Fibroblast of lung (primary cell): ENCODE measurements around the gene PHLDA2. TPM values are rescaled to one million over a fixed set of nuclear protein-coding genes. Genes with fewer than 3 reads are reported as not detected.

Source experiments
- DNase-seq, 2 donors: peaks; one replicate each; pipeline versions ENCODE4 v3.0.0 to v3.0.0-alpha.2; 2010; ENCODE audit warnings: low read depth in 2 of 2
- H2AFZ ChIP-seq: 2 replicates; pipeline ENCODE4 v1.5.1; 2012; ENCODE audit warnings: low read length, control low read depth, inconsistent platforms
- H3K27ac ChIP-seq: 2 replicates; pipeline ENCODE4 v1.5.1; 2011; ENCODE audit warnings: low read length, control low read depth; ENCODE audit not compliant: insufficient read depth
- H3K27me3 ChIP-seq: 2 replicates; pipeline ENCODE4 v1.5.1; 2011; ENCODE audit warnings: mild to moderate bottlenecking, low read length; ENCODE audit not compliant: control insufficient read depth, insufficient read depth
- H3K36me3 ChIP-seq: 2 replicates; pipeline ENCODE4 v1.5.1; 2011; ENCODE audit warnings: low read length; ENCODE audit not compliant: control insufficient read depth, insufficient read depth
- H3K4me1 ChIP-seq: 2 replicates; pipeline ENCODE4 v1.5.1; 2011; ENCODE audit warnings: low read length; ENCODE audit not compliant: control insufficient read depth, insufficient read depth; ENCODE audit errors: extremely low read depth
- H3K4me2 ChIP-seq: 2 replicates; pipeline ENCODE4 v1.5.1; 2011; ENCODE audit warnings: low read length, control low read depth; ENCODE audit not compliant: insufficient read depth; ENCODE audit errors: extremely low read depth
- H3K4me3 ChIP-seq, 4 experiments: fragments of 200-600 bp in 1 of 4; sonication (generic) in 1 of 4; replicated peaks in 1 of 4; 2 replicates each; pipeline ENCODE4 v1.5.1; 2011 to 2016; ENCODE audit warnings: low read length in 4 of 4, low read depth in 3 of 4, mild to moderate bottlenecking in 3 of 4, control low read depth in 2 of 4, inconsistent platforms in 1 of 4, mixed read lengths in 1 of 4; ENCODE audit not compliant: insufficient read depth in 1 of 4; ENCODE audit errors: control extremely low read depth in 1 of 4
- H3K79me2 ChIP-seq: 2 replicates; pipeline ENCODE4 v1.5.1; 2012; ENCODE audit warnings: mild to moderate bottlenecking, low read length, inconsistent platforms; ENCODE audit not compliant: control insufficient read depth, insufficient read depth
- H3K9ac ChIP-seq: 2 replicates; pipeline ENCODE4 v1.5.1; 2011; ENCODE audit warnings: mild to moderate bottlenecking, low read length, control low read depth; ENCODE audit not compliant: insufficient read depth
- H3K9me3 ChIP-seq: 2 replicates; pipeline ENCODE4 v1.5.1; 2012; ENCODE audit warnings: low read depth, low read length; ENCODE audit not compliant: control insufficient read depth, insufficient read depth
- H4K20me1 ChIP-seq: 2 replicates; pipeline ENCODE4 v1.5.1; 2011; ENCODE audit warnings: low read length; ENCODE audit not compliant: control insufficient read depth, insufficient read depth; ENCODE audit errors: extremely low read depth
- CTCF ChIP-seq, 2 donors: IDR thresholded peaks in 1 of 2; conservative IDR thresholded peaks in 1 of 2; 1 replicate in 1 of 2; 2 replicates in 1 of 2; pipeline ENCODE4 v1.5.1; 2011 to 2012; ENCODE audit warnings: low read length in 2 of 2, control low read depth in 1 of 2, inconsistent platforms in 1 of 2, low read depth in 1 of 2, mild to moderate bottlenecking in 1 of 2
- EZH2 ChIP-seq: IDR thresholded peaks from 2 replicates; pipeline ENCODE4 v1.5.1; 2012; ENCODE audit warnings: low read length, control low read depth, mild to moderate bottlenecking; ENCODE audit errors: missing control alignments
- polyA plus RNA-seq, 2 donors: library from polyadenylated mRNA; depleted of rRNA in 1 of 2; stranded (reverse) in 1 of 2; unstranded in 1 of 2; fragments of >200 nt; gene quantifications; 2 replicates each; pipeline ENCODE4 v1.2.1, GENCODE V29; 2011 to 2012; ENCODE audit warnings: missing spikeins in 1 of 2
- total RNA-seq: library from RNA; depleted of rRNA; stranded (reverse); fragments of >200 nt; gene quantifications from 2 replicates; pipeline ENCODE4 v1.2.1, GENCODE V29; 2014

The PHLDA2 gene
- total and polyA plus RNA-seq, 2 donors (not counting 1 experiment from before 2014, with no cell fraction given), result 6.8 to 16.2 TPM

GRCh38 chr11:2955906-2956476 is 26.8 kb upstream of the PHLDA2 start:
- no peak for DNase-seq
- peaks cover 7% of the 10 kb centered on the region for H3K79me2 ChIP-seq
- H3K36me3 ChIP-seq, result peaks cover 10% of the 10 kb centered on the region
- no peaks in the 10 kb centered on the region for H4K20me1 ChIP-seq
- no peak overlapping the region for H3K4me2 ChIP-seq
- TF ChIP-seq EZH2 (no peak), CTCF (conservative IDR thresholded peaks at IDR 0.05 in 1 of 2, IDR thresholded peaks at IDR 0.05 in 1 of 2; ENCODE audit: low read depth in 1 of 2, low read length in 2 of 2) (no peak)
- no peak overlapping the region for H3K9ac ChIP-seq
- H3K4me1 ChIP-seq, result peaks cover 12% of the 10 kb centered on the region
- H2AFZ ChIP-seq, result no peak overlapping the region
- no peaks in the 10 kb centered on the region for H3K27me3 ChIP-seq
- H3K9me3 ChIP-seq, result no peaks in the 10 kb centered on the region
- H3K27ac ChIP-seq, result no peak overlapping the region
- no peak overlapping the region for H3K4me3 ChIP-seq

DNA sequence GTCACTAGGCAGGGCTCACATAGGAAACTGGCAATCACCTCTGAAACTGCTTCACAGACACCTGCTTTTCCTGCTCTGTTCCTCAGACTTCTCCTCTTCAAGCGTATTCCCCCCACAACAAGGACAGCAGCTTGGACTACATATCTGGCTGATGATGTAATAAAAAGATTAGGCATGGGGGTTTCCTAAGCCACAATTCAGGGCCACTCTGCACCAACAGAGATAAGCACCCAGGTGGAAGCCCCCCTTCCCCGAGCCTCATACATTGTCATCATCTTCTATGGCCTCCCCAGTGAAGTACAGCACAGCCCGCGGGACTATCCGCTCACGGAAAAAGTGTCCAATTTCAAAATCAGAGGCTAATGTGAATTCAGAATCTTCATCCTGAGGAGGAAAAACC is 25.0 kb upstream of the PHLDA2 start:
- no peak overlapping the region for H3K9ac ChIP-seq
- peak in 1 of 2 donors; percentile 45 for DNase-seq
- H3K4me3 ChIP-seq, result no peak overlapping the region
- peaks cover 5% of the 10 kb centered on the region for H3K79me2 ChIP-seq
- H4K20me1 ChIP-seq, result no peaks in the 10 kb centered on the region
- no peak overlapping the region for H3K4me2 ChIP-seq
- H3K27ac ChIP-seq, result no peak overlapping the region
- H3K27me3 ChIP-seq, result no peaks in the 10 kb centered on the region
- no peaks in the 10 kb centered on the region for H3K9me3 ChIP-seq
- peaks cover 14% of the 10 kb centered on the region for H3K4me1 ChIP-seq
- H3K36me3 ChIP-seq, result peaks cover 11% of the 10 kb centered on the region
- TF ChIP-seq CTCF (conservative IDR thresholded peaks at IDR 0.05 in 1 of 2, IDR thresholded peaks at IDR 0.05 in 1 of 2; ENCODE audit: low read depth in 1 of 2, low read length in 2 of 2), result no peak
- TF ChIP-seq EZH2, result no peak
- H2AFZ ChIP-seq, result no peak overlapping the region

GRCh38 chr11:2952290-2952689 is 23.1 kb upstream of the PHLDA2 start:
- Histone ChIP-seq H3K9me3 (no peaks in the 10 kb centered on the region), H4K20me1 (no peaks in the 10 kb centered on the region), H2AFZ (no peak overlapping the region), H3K27me3 (no peaks in the 10 kb centered on the region), H3K4me2 (no peak overlapping the region), H3K9ac (no peak overlapping the region), H3K4me1 (peaks cover 14% of the 10 kb centered on the region), H3K4me3 (no peak overlapping the region), H3K27ac (no peak overlapping the region), H3K79me2 (peaks cover 5% of the 10 kb centered on the region), H3K36me3 (peaks cover 17% of the 10 kb centered on the region)
- DNase-seq, result peak in 1 of 2 donors; percentile 27
- TF ChIP-seq CTCF (conservative IDR thresholded peaks at IDR 0.05 in 1 of 2, IDR thresholded peaks at IDR 0.05 in 1 of 2; ENCODE audit: low read depth in 1 of 2, low read length in 2 of 2), result no peak
- no peak for TF ChIP-seq EZH2
